Mesenteric fat pad (tissue), 1 donor: ENCODE data around the gene VTI1A. TPM values are rescaled to one million over a fixed set of nuclear protein-coding genes. Genes with fewer than 3 reads are reported as not detected.
A peak's percentile ranks its signal among the peaks of the same experiment; 100 is the strongest.
"Not testable (repeated sequence)": the region's sequence is repeated elsewhere in the genome, so short reads cannot be mapped to it uniquely, and the experiment has no call there.

Experiments used
- DNase-seq: peaks from one replicate; pipeline ENCODE4 v3.0.0-alpha.2; 2020; ENCODE audit warnings: low spot score
- long read RNA-seq: library from polyadenylated mRNA; unstranded; transcript quantifications from one replicate; pipeline ENCODE4 v2.0.0, GENCODE V29; 2020
- total RNA-seq: library from RNA; stranded (reverse); fragmentation: NEBNext Ultra II Directional; extraction: Animal tissue kit (Norgen Biotek cat#: 25700); gene quantifications from one replicate; pipeline ENCODE4 v1.2.1, GENCODE V29; 2021
- donor health status: DM: yes; HTN: yes; CAD: no.

The VTI1A gene
- 36.1 TPM for total RNA-seq
- long read RNA-seq, full-length matches to known transcripts: 14 of 32 reads
- long read RNA-seq, partial matches to known transcripts: 0 of 32 reads
- long read RNA-seq, other reads (novel, unspliced or antisense): 18 of 32 reads

- peak; percentile 93 for DNase-seq
Observed at GRCh38 chr10:112446855-112447619, at the start of gene VTI1A, which contains the start of gene ZDHHC6. Gene VTI1A (plus strand): TSS chr10:112447215. CDS start chr10:112447374, 159 bp downstream. Gene ZDHHC6 (minus strand): TSS chr10:112446914. CDS start chr10:112445436, 1,478 bp downstream.

- DNase-seq: no peak
Observed at GRCh38 chr10:112397592-112397991, 49.4 kb upstream of the VTI1A start.

GRCh38 chr10:112402917-112403316 is 44.1 kb upstream of the VTI1A start:
- DNase-seq: no peak

GRCh38 chr10:112404617-112405016 is 42.4 kb upstream of the VTI1A start:
- DNase-seq: no peak

GRCh38 chr10:112406806-112407205 is 40.2 kb upstream of the VTI1A start:
- not testable (repeated sequence) for DNase-seq

- DNase-seq: no peak
Observed at GRCh38 chr10:112407696-112408095, 39.3 kb upstream of the VTI1A start.

GRCh38 chr10:112409299-112409698 is 37.7 kb upstream of the VTI1A start:
- DNase-seq: no peak

- DNase-seq: no peak
Observed at GRCh38 chr10:112409755-112410154, 37.3 kb upstream of the VTI1A start.

GRCh38 chr10:112412696-112413095 is 34.3 kb upstream of the VTI1A start:
- no peak for DNase-seq

- DNase-seq: no peak
Observed at GRCh38 chr10:112421731-112422130, 25.3 kb upstream of the VTI1A start.

- DNase-seq: no peak
Observed at GRCh38 chr10:112424651-112425050, 22.4 kb upstream of the VTI1A start.

- no peak for DNase-seq
Observed at GRCh38 chr10:112426111-112426510, 20.9 kb upstream of the VTI1A start.

GRCh38 chr10:112429147-112429546 is 17.9 kb upstream of the VTI1A start:
- no peak for DNase-seq

- DNase-seq: no peak
Observed at GRCh38 chr10:112429654-112430230, 17.3 kb upstream of the VTI1A start.

- no peak for DNase-seq
Observed at GRCh38 chr10:112433136-112433535, 13.9 kb upstream of the VTI1A start.

- DNase-seq: no peak
Observed at GRCh38 chr10:112434988-112435619, 11.9 kb upstream of the VTI1A start.

- no peak for DNase-seq
Observed at GRCh38 chr10:112438356-112438755, 8.7 kb upstream of the VTI1A start.

- no peak for DNase-seq
Observed at GRCh38 chr10:112441520-112441919, 5.5 kb upstream of the VTI1A start.

- DNase-seq: no peak
Observed at GRCh38 chr10:112442063-112442462, 5.0 kb upstream of the VTI1A start.

- DNase-seq: no peak
Observed at GRCh38 chr10:112446055-112446854, 760 bp upstream of the VTI1A start.

- no peak for DNase-seq
Observed at GRCh38 chr10:112447620-112447928, 559 bp downstream of the VTI1A start.
